Osteocyte (in vitro differentiated cells): ENCODE results near the gene ABLIM2. TPM values are rescaled to one million over a fixed set of nuclear protein-coding genes. Genes with fewer than 3 reads are reported as not detected.

ENCODE experiments used
- DNase-seq: peaks from one replicate; pipeline ENCODE4 v3.0.0; 2021; ENCODE audit warnings: mixed read lengths; ENCODE audit not compliant: unreplicated experiment; ENCODE audit errors: extremely low spot score
- H3K27ac Mint-ChIP-seq: one replicate; pipeline ENCODE4 v1.8.0; 2021; ENCODE audit warnings: mild to moderate bottlenecking, mixed read lengths; ENCODE audit not compliant: unreplicated experiment
- H3K27me3 Mint-ChIP-seq: one replicate; pipeline ENCODE4 v1.8.0; 2021; ENCODE audit warnings: mixed read lengths; ENCODE audit not compliant: unreplicated experiment
- H3K36me3 Mint-ChIP-seq: one replicate; pipeline ENCODE4 v1.8.0; 2021; ENCODE audit warnings: mixed read lengths; ENCODE audit not compliant: unreplicated experiment
- H3K4me1 Mint-ChIP-seq: one replicate; pipeline ENCODE4 v1.8.0; 2021; ENCODE audit warnings: mixed read lengths; ENCODE audit not compliant: unreplicated experiment
- H3K4me3 Mint-ChIP-seq: one replicate; pipeline ENCODE4 v1.8.0; 2021; ENCODE audit warnings: mild to moderate bottlenecking, moderate library complexity, mixed read lengths; ENCODE audit not compliant: unreplicated experiment
- H3K9me3 Mint-ChIP-seq: one replicate; pipeline ENCODE4 v1.8.0; 2021; ENCODE audit warnings: mixed read lengths; ENCODE audit not compliant: unreplicated experiment
- total RNA-seq: library from RNA; stranded (reverse); gene quantifications from 2 replicates; pipeline ENCODE4 v1.2.1, GENCODE V29; 2021
- TF ChIP-seq, protein P1 (sequence below): fragments of 200-600 bp; sonication (generic); IDR thresholded peaks from 2 replicates; pipeline ENCODE4 v1.5.0; 2021; ENCODE audit warnings: antibody characterized with exemption, mild to moderate bottlenecking, moderate library complexity

ABLIM2 gene
- total RNA-seq, 1 donor from 2014 or later, result 0.24 TPM

DNA sequence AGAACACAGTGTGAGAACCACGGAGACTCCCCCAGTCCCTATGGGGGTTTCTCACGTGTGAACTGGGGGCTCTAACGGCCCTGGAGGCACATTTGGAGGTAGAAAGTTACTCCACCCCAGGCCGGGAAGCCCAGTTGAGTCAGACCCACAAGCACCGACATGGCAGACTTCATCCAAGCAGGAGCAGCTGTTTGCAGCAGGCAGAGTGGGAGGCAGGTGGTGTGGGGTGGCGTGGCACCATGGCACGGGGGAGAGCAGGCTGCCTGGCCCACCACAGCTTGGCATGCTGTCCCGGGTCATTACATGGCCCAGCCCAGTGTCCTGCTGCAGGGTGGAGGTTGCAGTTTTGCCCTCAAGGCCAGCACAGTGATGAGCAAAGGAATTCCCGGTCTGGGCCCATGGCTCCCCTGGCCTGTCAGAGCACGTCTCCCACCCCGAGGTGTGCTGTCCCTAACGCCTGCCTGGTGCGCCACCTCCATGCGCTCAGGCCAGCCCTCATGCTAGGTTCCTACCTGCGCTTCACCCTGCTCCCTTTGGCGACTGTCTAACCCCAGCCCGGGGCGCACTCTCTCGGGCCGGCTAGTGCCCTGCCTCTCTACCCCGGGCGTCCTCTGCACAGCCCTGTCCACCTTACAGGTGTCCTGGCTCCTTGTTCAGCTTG is 128.4 kb downstream of the ABLIM2 start:
- Mint-ChIP-seq H3K9me3 (no peaks in the 10 kb centered on the region), H3K36me3 (no peaks in the 10 kb centered on the region), H3K27ac (no peak overlapping the region), H3K4me1 (peaks cover 2% of the 10 kb centered on the region), H3K27me3 (peaks cover 37% of the 10 kb centered on the region), H3K4me3 (no peak overlapping the region)
- DNase-seq, result no peak
- TF ChIP-seq, protein P1, sequence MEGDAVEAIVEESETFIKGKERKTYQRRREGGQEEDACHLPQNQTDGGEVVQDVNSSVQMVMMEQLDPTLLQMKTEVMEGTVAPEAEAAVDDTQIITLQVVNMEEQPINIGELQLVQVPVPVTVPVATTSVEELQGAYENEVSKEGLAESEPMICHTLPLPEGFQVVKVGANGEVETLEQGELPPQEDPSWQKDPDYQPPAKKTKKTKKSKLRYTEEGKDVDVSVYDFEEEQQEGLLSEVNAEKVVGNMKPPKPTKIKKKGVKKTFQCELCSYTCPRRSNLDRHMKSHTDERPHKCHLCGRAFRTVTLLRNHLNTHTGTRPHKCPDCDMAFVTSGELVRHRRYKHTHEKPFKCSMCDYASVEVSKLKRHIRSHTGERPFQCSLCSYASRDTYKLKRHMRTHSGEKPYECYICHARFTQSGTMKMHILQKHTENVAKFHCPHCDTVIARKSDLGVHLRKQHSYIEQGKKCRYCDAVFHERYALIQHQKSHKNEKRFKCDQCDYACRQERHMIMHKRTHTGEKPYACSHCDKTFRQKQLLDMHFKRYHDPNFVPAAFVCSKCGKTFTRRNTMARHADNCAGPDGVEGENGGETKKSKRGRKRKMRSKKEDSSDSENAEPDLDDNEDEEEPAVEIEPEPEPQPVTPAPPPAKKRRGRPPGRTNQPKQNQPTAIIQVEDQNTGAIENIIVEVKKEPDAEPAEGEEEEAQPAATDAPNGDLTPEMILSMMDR, result no peak

GRCh38 chr4:8029689-8030088 is 128.9 kb downstream of the ABLIM2 start:
- H3K4me1 Mint-ChIP-seq, result no peaks in the 10 kb centered on the region
- H3K36me3 Mint-ChIP-seq, result no peaks in the 10 kb centered on the region
- no peak overlapping the region for H3K4me3 Mint-ChIP-seq
- H3K9me3 Mint-ChIP-seq, result no peaks in the 10 kb centered on the region
- no peak for DNase-seq
- peaks cover 40% of the 10 kb centered on the region for H3K27me3 Mint-ChIP-seq
- TF ChIP-seq, protein P1, result no peak
- no peak overlapping the region for H3K27ac Mint-ChIP-seq

DNA sequence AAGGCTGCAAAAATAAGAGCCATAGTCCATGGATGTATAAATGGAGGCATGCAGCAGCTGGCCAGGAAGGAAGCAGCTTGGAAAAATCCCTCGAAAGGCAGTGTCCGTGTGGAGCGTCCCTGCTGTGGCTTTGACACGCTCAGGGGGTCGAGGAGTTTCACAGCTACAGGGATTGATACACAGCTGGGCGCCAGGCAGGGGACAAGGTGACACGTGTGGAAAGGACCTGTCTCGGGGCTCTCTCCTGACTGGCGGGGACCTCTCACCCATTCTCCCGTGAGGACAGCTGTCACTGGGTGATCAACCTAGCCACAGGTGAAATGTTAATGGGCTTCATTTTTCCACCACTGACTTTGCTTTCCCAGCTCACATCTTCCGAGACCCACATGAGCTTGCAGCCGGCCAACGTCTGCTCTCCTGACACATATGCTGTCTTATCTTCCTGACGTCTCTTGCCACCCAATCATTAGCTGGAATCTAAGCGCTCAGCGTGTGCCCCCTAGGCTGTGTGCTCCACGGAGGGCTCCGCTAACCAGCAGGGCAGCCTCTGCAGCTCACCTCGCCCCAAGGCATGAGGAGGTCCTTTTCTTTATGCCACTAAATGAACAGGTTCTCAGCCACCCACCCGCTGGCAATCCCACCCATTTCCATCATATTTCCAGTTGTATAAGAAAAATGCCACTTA is 129.6 kb downstream of the ABLIM2 start:
- TF ChIP-seq, protein P1, result no peak
- DNase-seq, result no peak
- Mint-ChIP-seq H3K36me3 (no peaks in the 10 kb centered on the region), H3K27me3 (peaks cover 41% of the 10 kb centered on the region), H3K4me1 (no peaks in the 10 kb centered on the region), H3K27ac (no peak overlapping the region), H3K4me3 (no peak overlapping the region), H3K9me3 (no peaks in the 10 kb centered on the region)

GRCh38 chr4:8028368-8028767 is 130.2 kb downstream of the ABLIM2 start:
- TF ChIP-seq, protein P1, result no peak
- Mint-ChIP-seq H3K9me3 (no peaks in the 10 kb centered on the region), H3K4me3 (no peak overlapping the region), H3K27ac (no peak overlapping the region), H3K27me3 (peaks cover 47% of the 10 kb centered on the region), H3K36me3 (no peaks in the 10 kb centered on the region), H3K4me1 (no peaks in the 10 kb centered on the region)
- DNase-seq, result no peak

- H3K4me3 Mint-ChIP-seq, result no peak overlapping the region
- no peak for DNase-seq
- no peaks in the 10 kb centered on the region for H3K36me3 Mint-ChIP-seq
Measured at GRCh38 chr4:8026453-8026852, 132.2 kb downstream of the ABLIM2 start.

More at GRCh38 chr4:8026453-8026852, 132.2 kb downstream of the ABLIM2 start:
- no peak overlapping the region for H3K27ac Mint-ChIP-seq
- TF ChIP-seq, protein P1, result no peak
- H3K4me1 Mint-ChIP-seq, result no peaks in the 10 kb centered on the region
- peaks cover 44% of the 10 kb centered on the region for H3K27me3 Mint-ChIP-seq
- no peaks in the 10 kb centered on the region for H3K9me3 Mint-ChIP-seq
